Epithelial cell of umbilical artery (primary cell): ENCODE measurements around the gene NAP1L5. TPM values are rescaled to one million over a fixed set of nuclear protein-coding genes. Genes with fewer than 3 reads are reported as not detected.

Source experiments
- total RNA-seq: library from RNA; depleted of rRNA; stranded (reverse); fragments of >200 nt; gene quantifications from 2 replicates; pipeline ENCODE4 v1.2.3, GENCODE V29; 2014

Gene NAP1L5
- 4.2 and 9.0 TPM in 2 replicates for total RNA-seq

GRCh38 chr4:88697588-88698329 lies at the start of gene NAP1L5:
TSS of gene NAP1L5 (minus strand) at chr4:88697829. CDS start at chr4:88697754, 75 bp downstream.

Other genes starting within 250 kb of the NAP1L5 start
- gene HERC5, start 240.7 kb downstream of the NAP1L5 start, total RNA-seq, result 0.65 and 10.2 TPM in 2 replicates
- gene PYURF, start 174.1 kb downstream of the NAP1L5 start, total RNA-seq, result 104 and 132 TPM in 2 replicates
- gene HERC3, start 105.3 kb downstream of the NAP1L5 start, total RNA-seq, result 12.3 and 13.0 TPM in 2 replicates